ENCODE measurements around the gene TRAF2. TPM values are rescaled to one million over a fixed set of nuclear protein-coding genes. Genes with fewer than 3 reads are reported as not detected.

TRAF2 gene
- total and polyA plus RNA-seq, 2 of the 8 experiments (the other 6 are each of a cell fraction or from before 2014, with no cell fraction given) = 26.9 to 50.2 TPM

- TF ChIP-seq SIN3A (conservative IDR thresholded peaks at IDR 0.05 in 1 of 2, IDR thresholded peaks at IDR 0.05 in 1 of 2; ENCODE audit: low read depth in 1 of 2, low read length in 2 of 2) (no peak; a peak in 2 of 4 replicates), ASH2L (IDR thresholded peaks at IDR 0.05; ENCODE audit: low read length) (no peak), GTF2F1 (IDR thresholded peaks at IDR 0.05; ENCODE audit: borderline replicate concordance, low read depth, low read length) (no peak), MAX (IDR thresholded peaks at IDR 0.05) (peak; percentile 65; the same call in 1 of the 2 replicates), TAF1 (IDR thresholded peaks at IDR 0.05; ENCODE audit: low read depth, low read length) (peak; percentile 47; the same call in 1 of the 2 replicates), ZNF274 (IDR thresholded peaks at IDR 0.05; ENCODE audit: borderline replicate concordance, extremely low read depth, low read length) (no peak), EGR1 (IDR thresholded peaks at IDR 0.05; ENCODE audit: borderline replicate concordance, low read depth, low read length) (peak; percentile 91), TEAD4 (IDR thresholded peaks at IDR 0.05; ENCODE audit: low read depth, low read length) (no peak), RXRA (IDR thresholded peaks at IDR 0.05; ENCODE audit: insufficient read depth, low read depth, low read length) (no peak), NRF1 (IDR thresholded peaks at IDR 0.05; ENCODE audit: low read depth, low read length) (peak; percentile 87), RAD21 (IDR thresholded peaks at IDR 0.05 in 1 of 2, conservative IDR thresholded peaks at IDR 0.05 in 1 of 2; ENCODE audit: low read depth in 2 of 2, low read length in 2 of 2) (peak in 1 of 2 experiments; percentile 42; a peak in 3 of 4 replicates), BCL11A (IDR thresholded peaks at IDR 0.05; ENCODE audit: low read depth in 2 of 2, low read length in 2 of 2) (no peak), HDAC2 (IDR thresholded peaks at IDR 0.05; ENCODE audit: borderline replicate concordance in 1 of 2, low read depth in 2 of 2, low read length in 2 of 2) (0 out of 4 replicates have a peak, but pooled peaks of 1 of the 2 experiments have one; percentile 8), CEBPB (IDR thresholded peaks at IDR 0.05; ENCODE audit: low read depth, low read length) (no peak), CHD1 (IDR thresholded peaks at IDR 0.05; ENCODE audit: low read depth, low read length) (no peak), KDM4A (IDR thresholded peaks at IDR 0.05; ENCODE audit: low read depth, low read length, severe bottlenecking) (peak; percentile 88), BACH1 (IDR thresholded peaks at IDR 0.05; ENCODE audit: low read length) (no peak; the same call in 1 of the 2 replicates), SRF (IDR thresholded peaks at IDR 0.05; ENCODE audit: low read depth, low read length) (peak; percentile 94), PHF8 (conservative IDR thresholded peaks at IDR 0.05; ENCODE audit: low read depth, low read length) (no peak; the same call in none of the 2 replicates), CREB1 (IDR thresholded peaks at IDR 0.05) (no peak; the same call in 1 of the 2 replicates), CHD2 (IDR thresholded peaks at IDR 0.05; ENCODE audit: low read length) (no peak)
Observed at GRCh38 chr9:136944519-136945332, 58.4 kb downstream of the TRAF2 start, which contains the start of the genes C8G and FBXW5 (continued).

Data from H1 (cell line).